GM12873 (cell line): ENCODE results near the gene ULK1.

Source experiments
- CTCF ChIP-seq: IDR thresholded peaks from 2 replicates; pipeline ENCODE4 v1.5.1; 2012; ENCODE audit warnings: low read depth, mild to moderate bottlenecking, moderate library complexity, low read length, control low read depth; ENCODE audit not compliant: insufficient read depth; ENCODE audit errors: missing control alignments

Gene ULK1

GRCh38 chr12:131938082-131938481 lies 43.7 kb downstream of the ULK1 start:
- TF ChIP-seq CTCF, result no peak

GRCh38 chr12:131939007-131939406 lies 44.6 kb downstream of the ULK1 start:
- no peak for TF ChIP-seq CTCF

GRCh38 chr12:131940141-131940547 lies 45.7 kb downstream of the ULK1 start:
- no peak for TF ChIP-seq CTCF

- no peak for TF ChIP-seq CTCF
These were observed 46.9 kb downstream of the ULK1 start for GRCh38 chr12:131941116-131941986.

GRCh38 chr12:131941987-131942341 lies 47.5 kb downstream of the ULK1 start:
- TF ChIP-seq CTCF, result no peak

- no peak for TF ChIP-seq CTCF
These were observed 48.2 kb downstream of the ULK1 start for GRCh38 chr12:131942671-131943070.

- TF ChIP-seq CTCF, result no peak
These were observed 49.0 kb downstream of the ULK1 start for GRCh38 chr12:131943389-131943788.
